Activated T-helper 1 cell treated with Interleukin-2 at 50 U/mL for 16 hours (primary cell): ENCODE measurements around the gene KIN.
"Not testable (repeated sequence)": the region's sequence is repeated elsewhere in the genome, so short reads cannot be mapped to it uniquely, and the experiment has no call there.

Source experiments
- DNase-seq: peaks from one replicate; pipeline ENCODE4 v3.0.0-alpha.2; 2020; ENCODE audit warnings: low read depth

Gene KIN

GRCh38 chr10:7794251-7795026, 6.6 kb upstream of the KIN start:
- DNase-seq: no peak

GRCh38 chr10:7792541-7792940, 4.7 kb upstream of the KIN start:
- DNase-seq: no peak

GRCh38 chr10:7789390-7789789, 1.6 kb upstream of the KIN start:
- no peak for DNase-seq

- DNase-seq: no peak
These were observed 970 bp upstream of the KIN start for GRCh38 chr10:7788639-7789286.

GRCh38 chr10:7787150-7787856, 490 bp downstream of the KIN start:
- DNase-seq: no peak

GRCh38 chr10:7786430-7786829, 1.4 kb downstream of the KIN start:
- DNase-seq: no peak

- DNase-seq: not testable (repeated sequence)
These were observed 5.6 kb downstream of the KIN start for GRCh38 chr10:7782194-7782593.

- no peak for DNase-seq
These were observed 11.0 kb downstream of the KIN start for GRCh38 chr10:7776777-7777176.

GRCh38 chr10:7773845-7774801, 13.7 kb downstream of the KIN start:
- DNase-seq: no peak

GRCh38 chr10:7768417-7768816, 19.4 kb downstream of the KIN start:
- no peak for DNase-seq

GRCh38 chr10:7767209-7767608, 20.6 kb downstream of the KIN start:
- DNase-seq: no peak

GRCh38 chr10:7766241-7766640, 21.6 kb downstream of the KIN start:
- DNase-seq: no peak

GRCh38 chr10:7763929-7764328, 23.9 kb downstream of the KIN start:
- no peak for DNase-seq

- no peak for DNase-seq
These were observed 31.3 kb downstream of the KIN start for GRCh38 chr10:7756360-7756992.

GRCh38 chr10:7755103-7755502, 32.7 kb downstream of the KIN start:
- no peak for DNase-seq

- no peak for DNase-seq
These were observed 35.5 kb downstream of the KIN start for GRCh38 chr10:7752251-7752650.

GRCh38 chr10:7750222-7750621, 37.6 kb downstream of the KIN start:
- DNase-seq: no peak

GRCh38 chr10:7748637-7749036, 39.2 kb downstream of the KIN start:
- not testable (repeated sequence) for DNase-seq

GRCh38 chr10:7744307-7744706, 43.5 kb downstream of the KIN start:
- DNase-seq: no peak

GRCh38 chr10:7738536-7739407, 49.0 kb downstream of the KIN start:
- no peak for DNase-seq
